A673 (cell line): ENCODE measurements around the gene RNF19B. TPM values are rescaled to one million over a fixed set of nuclear protein-coding genes. Genes with fewer than 3 reads are reported as not detected.

ENCODE experiments used
- BruUV-seq: library from RNA; stranded (reverse); fragments of 400-500 nt; replicated peaks from 2 replicates; lab custom pipeline; 2021; lab: Mats Ljungman, UMichigan
- CTCF ChIA-PET: fragments of 300-600 bp; sonication (Branson Sonifier 250); formaldehyde crosslinking; loops from one replicate; lab custom pipeline; 2022; ENCODE audit warnings: antibody characterized with exemption; lab: Charles Lee
- POLR2A ChIA-PET: fragments of 300-600 bp; sonication (Branson Sonifier 250); formaldehyde crosslinking; loops from one replicate; lab custom pipeline; 2022; ENCODE audit warnings: antibody characterized with exemption; ENCODE audit not compliant: low non-redundant PET; lab: Charles Lee
- DNase-seq: peaks from one replicate; pipeline ENCODE4 v3.0.0-alpha.2; 2015; ENCODE audit warnings: low spot score
- H3K27ac ChIP-seq: fragments of 200-600 bp; sonication (generic); 2 replicates; pipeline ENCODE4 v1.5.1; 2016; ENCODE audit warnings: mixed run types, low read depth, mild to moderate bottlenecking, mixed read lengths, antibody characterized with exemption, low read length; ENCODE audit not compliant: poor library complexity, severe bottlenecking
- H3K27me3 ChIP-seq: fragments of 200-600 bp; sonication (generic); replicated peaks from 2 replicates; pipeline ENCODE4 v1.6.1; 2017; ENCODE audit warnings: mixed run types, low read depth, mild to moderate bottlenecking, mixed read lengths, antibody characterized with exemption, low read length; ENCODE audit not compliant: insufficient read depth, poor library complexity
- H3K36me3 ChIP-seq: fragments of 200-600 bp; sonication (generic); 2 replicates; pipeline ENCODE4 v1.6.1; 2016; ENCODE audit warnings: mixed run types, mild to moderate bottlenecking, mixed read lengths, antibody characterized with exemption, low read length; ENCODE audit not compliant: insufficient read depth, poor library complexity, severe bottlenecking
- H3K4me1 ChIP-seq: fragments of 200-600 bp; sonication (generic); 2 replicates; pipeline ENCODE4 v1.6.1; 2017; ENCODE audit warnings: mixed run types, mild to moderate bottlenecking, mixed read lengths, antibody characterized with exemption, low read length; ENCODE audit not compliant: insufficient read depth, poor library complexity, severe bottlenecking
- H3K4me3 ChIP-seq: fragments of 200-600 bp; sonication (generic); 2 replicates; pipeline ENCODE4 v1.5.1; 2016; ENCODE audit warnings: low read depth, mixed run types, mild to moderate bottlenecking, mixed read lengths, low read length; ENCODE audit not compliant: poor library complexity, severe bottlenecking
- H3K9me3 ChIP-seq: fragments of 200-600 bp; sonication (generic); 2 replicates; pipeline ENCODE4 v1.6.1; 2016; ENCODE audit warnings: mixed run types, low read depth, mild to moderate bottlenecking, mixed read lengths, antibody characterized with exemption, low read length; ENCODE audit not compliant: poor library complexity, severe bottlenecking
- CTCF ChIP-seq: fragments of 300-800, 200-600 bp; sonication (generic); conservative IDR thresholded peaks from 2 replicates; pipeline ENCODE4 v1.5.1; 2017; ENCODE audit warnings: low read depth, mild to moderate bottlenecking, antibody characterized with exemption, low read length, moderate library complexity, mixed read lengths
- EZH2 ChIP-seq: fragments of 200-600 bp; sonication (generic); IDR thresholded peaks from 2 replicates; pipeline ENCODE4 v1.6.1; 2017; ENCODE audit warnings: borderline replicate concordance, low read depth, mild to moderate bottlenecking, mixed read lengths, antibody characterized with exemption, low read length; ENCODE audit not compliant: poor library complexity, severe bottlenecking
- intact Hi-C: fragments of 100-400 bp; cut with micrococcal nuclease; formaldehyde crosslinking; loops from one replicate; pipeline ENCODE4 v1.10.0; 2022; ENCODE audit not compliant: unreplicated experiment
- total RNA-seq: library from RNA; stranded (reverse); gene quantifications from 2 replicates; pipeline ENCODE4 v1.2.3, GENCODE V29; 2021

The RNF19B gene
- total RNA-seq, 1 experiment from 2014 or later: 14.3 TPM

- BruUV-seq: no TSS peak
- POLR2A ChIA-PET: no interaction called here
These were observed 20.6 kb upstream of the RNF19B start for GRCh38 chr1:32985226-32985625.

GRCh38 chr1:32984455-32985171 is 20.0 kb upstream of the RNF19B start:
- H3K4me1 ChIP-seq: peaks cover 10% of the 10 kb centered on the region
- no peaks in the 10 kb centered on the region for H3K27me3 ChIP-seq
- no peak for DNase-seq
- no peak overlapping the region for H3K27ac ChIP-seq
- no peaks in the 10 kb centered on the region for H3K36me3 ChIP-seq
- intact Hi-C loops: no loop called here
- ChIA-PET POLR2A (no interaction called here), CTCF (no interaction called here)
- H3K4me3 ChIP-seq: no peak overlapping the region
- no TSS peak for BruUV-seq
- H3K9me3 ChIP-seq: no peaks in the 10 kb centered on the region
- TF ChIP-seq CTCF: no peak
- TF ChIP-seq EZH2: no peak

More at GRCh38 chr1:32985226-32985625, 20.6 kb upstream of the RNF19B start:
- Histone ChIP-seq H3K9me3 (no peaks in the 10 kb centered on the region), H3K4me3 (no peak overlapping the region), H3K36me3 (no peaks in the 10 kb centered on the region), H3K27ac (no peak overlapping the region), H3K27me3 (no peaks in the 10 kb centered on the region), H3K4me1 (peaks cover 10% of the 10 kb centered on the region)
- no peak for DNase-seq
- CTCF ChIA-PET: no interaction called here
- intact Hi-C loops: no loop called here
- TF ChIP-seq EZH2 (no peak), CTCF (no peak)

- Histone ChIP-seq H3K36me3 (no peaks in the 10 kb centered on the region), H3K4me1 (peaks cover 10% of the 10 kb centered on the region), H3K27me3 (no peaks in the 10 kb centered on the region), H3K4me3 (no peak overlapping the region), H3K9me3 (no peaks in the 10 kb centered on the region), H3K27ac (no peak overlapping the region)
- no peak for TF ChIP-seq EZH2
- no peak for DNase-seq
- intact Hi-C loops: no loop called here
- BruUV-seq: no TSS peak
- CTCF ChIA-PET: no interaction called here
- POLR2A ChIA-PET: no interaction called here
These were observed 19.5 kb upstream of the RNF19B start for GRCh38 chr1:32984090-32984454.

GRCh38 chr1:32983020-32983419 is 18.4 kb upstream of the RNF19B start:
- POLR2A ChIA-PET: no interaction called here
- CTCF ChIA-PET: no interaction called here
- no TSS peak for BruUV-seq

More at GRCh38 chr1:32983020-32983419, 18.4 kb upstream of the RNF19B start:
- no peak overlapping the region for H3K27ac ChIP-seq
- H3K4me3 ChIP-seq: no peak overlapping the region
- H3K36me3 ChIP-seq: no peaks in the 10 kb centered on the region
- H3K9me3 ChIP-seq: no peaks in the 10 kb centered on the region
- intact Hi-C loops: no loop called here
- no peak for DNase-seq
- H3K27me3 ChIP-seq: no peaks in the 10 kb centered on the region
- TF ChIP-seq CTCF: no peak
- H3K4me1 ChIP-seq: peaks cover 10% of the 10 kb centered on the region
